Nephron progenitor cell (in vitro differentiated cells): Measurements from ENCODE around the gene ZNF169.

Source experiments
- DNase-seq: peaks from one replicate; pipeline ENCODE4 v3.0.0; 2021
- H3K27ac Mint-ChIP-seq: 2 replicates; pipeline ENCODE4 v1.8.0; 2021; ENCODE audit warnings: mild to moderate bottlenecking, moderate library complexity, mixed read lengths
- H3K27me3 Mint-ChIP-seq: 2 replicates; pipeline ENCODE4 v1.8.0; 2021; ENCODE audit warnings: mild to moderate bottlenecking, low read depth, mixed read lengths; ENCODE audit not compliant: poor library complexity
- H3K36me3 Mint-ChIP-seq: 2 replicates; pipeline ENCODE4 v1.8.0; 2021; ENCODE audit warnings: low read depth, mixed read lengths
- H3K4me1 Mint-ChIP-seq: 2 replicates; pipeline ENCODE4 v1.8.0; 2021; ENCODE audit warnings: mixed read lengths
- H3K4me3 Mint-ChIP-seq: 2 replicates; pipeline ENCODE4 v1.8.0; 2021; ENCODE audit warnings: mild to moderate bottlenecking, moderate library complexity, mixed read lengths
- H3K9me3 Mint-ChIP-seq: 2 replicates; pipeline ENCODE4 v1.8.0; 2021; ENCODE audit warnings: mild to moderate bottlenecking, moderate library complexity, mixed read lengths
- TF ChIP-seq, protein P1 (sequence below): fragments of 200-600 bp; sonication (generic); IDR thresholded peaks from 2 replicates; pipeline ENCODE4 v1.5.0; 2021; ENCODE audit warnings: antibody characterized with exemption

The ZNF169 gene

DNA sequence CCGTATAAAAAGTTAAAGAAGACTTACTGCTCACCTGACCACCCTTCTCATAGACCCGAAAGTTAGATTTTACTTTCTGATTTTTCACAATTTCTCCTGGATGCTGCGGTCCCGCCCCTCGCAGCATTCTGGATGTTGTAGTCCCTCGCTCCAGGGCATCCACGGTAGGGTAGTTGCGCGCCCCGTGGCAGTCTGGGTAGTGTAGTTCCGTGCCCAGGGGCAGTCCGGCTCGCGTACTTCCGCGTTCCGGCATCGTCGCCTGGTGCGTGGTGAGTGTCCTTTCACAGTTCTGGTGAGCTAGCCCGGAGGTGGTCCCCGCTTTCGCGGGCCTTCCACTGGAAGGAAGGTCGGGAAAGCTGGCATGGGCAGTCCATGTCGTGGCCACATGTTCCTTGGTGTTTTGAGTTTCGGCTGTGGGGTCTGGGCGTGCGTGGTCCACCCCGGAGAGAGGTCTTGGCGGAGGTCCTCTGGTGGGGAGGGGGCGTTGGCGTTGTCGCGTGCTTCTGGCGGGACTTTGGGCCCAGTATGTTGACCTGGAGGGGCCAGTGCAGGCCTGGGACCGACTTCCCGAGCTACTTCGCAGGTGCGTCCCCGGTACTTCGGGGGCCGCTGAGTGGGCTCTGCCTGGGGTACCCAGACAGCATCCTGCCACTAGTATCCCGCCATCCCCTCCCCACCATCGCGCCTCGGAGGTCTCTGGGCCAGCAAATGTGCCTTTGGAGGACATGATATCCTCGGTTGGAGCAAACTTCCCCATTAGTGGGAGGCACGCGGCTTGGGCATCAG, at the start of gene ZNF169:
Gene ZNF169, plus strand, starts transcription at position 222 of the 786 bp plus-strand sequence. CDS start 19,515 bp downstream, outside the sequence.
- peak within 1 kb of the TSS; percentile 100 for H3K4me3 Mint-ChIP-seq
- peak; percentile 86 for DNase-seq
- H3K9me3 Mint-ChIP-seq = peaks cover 9% of the 10 kb centered on the region
- peaks cover 37% of the 10 kb centered on the region for H3K36me3 Mint-ChIP-seq
- peaks cover 7% of the 10 kb centered on the region for H3K27me3 Mint-ChIP-seq
- peak within 1 kb of the TSS; percentile 93 for H3K27ac Mint-ChIP-seq
- peaks cover 14% of the 10 kb centered on the region for H3K4me1 Mint-ChIP-seq
- TF ChIP-seq, protein P1, sequence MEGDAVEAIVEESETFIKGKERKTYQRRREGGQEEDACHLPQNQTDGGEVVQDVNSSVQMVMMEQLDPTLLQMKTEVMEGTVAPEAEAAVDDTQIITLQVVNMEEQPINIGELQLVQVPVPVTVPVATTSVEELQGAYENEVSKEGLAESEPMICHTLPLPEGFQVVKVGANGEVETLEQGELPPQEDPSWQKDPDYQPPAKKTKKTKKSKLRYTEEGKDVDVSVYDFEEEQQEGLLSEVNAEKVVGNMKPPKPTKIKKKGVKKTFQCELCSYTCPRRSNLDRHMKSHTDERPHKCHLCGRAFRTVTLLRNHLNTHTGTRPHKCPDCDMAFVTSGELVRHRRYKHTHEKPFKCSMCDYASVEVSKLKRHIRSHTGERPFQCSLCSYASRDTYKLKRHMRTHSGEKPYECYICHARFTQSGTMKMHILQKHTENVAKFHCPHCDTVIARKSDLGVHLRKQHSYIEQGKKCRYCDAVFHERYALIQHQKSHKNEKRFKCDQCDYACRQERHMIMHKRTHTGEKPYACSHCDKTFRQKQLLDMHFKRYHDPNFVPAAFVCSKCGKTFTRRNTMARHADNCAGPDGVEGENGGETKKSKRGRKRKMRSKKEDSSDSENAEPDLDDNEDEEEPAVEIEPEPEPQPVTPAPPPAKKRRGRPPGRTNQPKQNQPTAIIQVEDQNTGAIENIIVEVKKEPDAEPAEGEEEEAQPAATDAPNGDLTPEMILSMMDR = no peak

DNA sequence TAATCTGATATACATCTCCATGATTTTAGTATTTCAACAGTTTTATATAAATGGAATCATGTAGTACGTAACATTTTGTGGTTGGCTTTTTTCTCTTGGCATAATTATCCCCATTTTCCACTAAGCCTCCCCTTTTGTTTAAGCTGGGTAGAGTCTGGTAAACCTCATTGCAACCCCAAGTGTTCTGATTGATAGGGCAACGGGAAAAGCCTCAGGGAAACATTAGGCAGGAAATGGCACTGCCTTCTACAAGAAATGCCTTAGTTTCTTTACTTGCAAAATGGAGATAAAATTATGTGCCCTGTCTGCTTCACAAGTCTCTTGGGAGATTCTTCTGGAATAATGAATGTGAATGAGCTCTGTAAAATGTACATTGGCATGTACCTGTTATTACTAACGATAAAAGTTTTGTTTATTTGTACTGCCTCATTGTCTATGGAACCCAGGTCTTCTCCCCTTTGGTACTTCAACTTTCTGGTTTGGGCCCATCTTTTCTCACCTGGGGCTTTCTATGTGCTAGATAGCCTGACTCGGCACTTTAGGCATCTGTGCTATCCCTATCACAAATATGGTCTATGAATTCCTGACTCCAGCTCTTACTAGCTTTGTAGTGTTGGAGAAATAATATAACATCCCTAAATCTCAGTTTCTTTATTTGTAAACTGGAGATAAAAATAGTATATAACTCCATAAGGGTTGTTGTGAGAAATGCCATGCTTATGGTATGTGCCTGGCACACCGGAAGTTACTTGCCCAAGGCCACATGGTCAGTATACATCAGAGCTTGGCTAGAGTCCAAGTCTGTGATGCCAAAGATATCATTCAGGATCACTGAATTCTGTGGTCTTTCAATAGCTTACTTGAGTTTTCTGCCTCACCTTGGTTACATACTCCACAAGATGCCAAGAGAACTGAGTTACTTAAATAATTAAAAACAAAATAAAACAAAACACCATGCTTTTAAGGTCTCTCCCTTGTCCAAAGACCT, 48.2 kb upstream of the ZNF169 start:
- TF ChIP-seq, protein P1 = no peak
- peaks cover 5% of the 10 kb centered on the region for H3K27me3 Mint-ChIP-seq
- no peak overlapping the region for H3K4me3 Mint-ChIP-seq
- no peak for DNase-seq
- H3K36me3 Mint-ChIP-seq = no peaks in the 10 kb centered on the region
- peaks cover 5% of the 10 kb centered on the region for H3K4me1 Mint-ChIP-seq
- H3K27ac Mint-ChIP-seq = no peak overlapping the region
- peaks cover 16% of the 10 kb centered on the region for H3K9me3 Mint-ChIP-seq

DNA sequence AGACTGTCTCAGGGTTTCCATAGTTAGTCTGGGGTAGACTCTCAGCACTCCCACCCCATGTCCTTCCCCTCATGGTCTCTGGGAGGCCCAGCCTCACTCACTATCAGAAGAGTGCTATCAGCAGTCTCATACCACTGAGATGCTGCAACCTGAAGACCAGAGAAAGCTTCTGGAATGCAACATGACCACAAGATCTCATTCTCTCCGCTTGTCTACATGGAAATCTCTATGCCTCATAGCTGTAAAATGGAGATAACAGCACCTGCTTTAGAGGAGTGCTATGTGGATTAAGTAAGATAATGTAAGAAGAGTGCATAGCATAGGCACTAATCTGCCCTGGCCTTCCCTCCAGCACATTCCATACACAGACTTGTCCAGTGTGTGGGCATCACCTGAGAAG, 47.0 kb upstream of the ZNF169 start:
- H3K27ac Mint-ChIP-seq = no peak overlapping the region
- H3K27me3 Mint-ChIP-seq = peaks cover 5% of the 10 kb centered on the region
- H3K9me3 Mint-ChIP-seq = peaks cover 27% of the 10 kb centered on the region
- TF ChIP-seq, protein P1 = no peak
- peaks cover 5% of the 10 kb centered on the region for H3K4me1 Mint-ChIP-seq
- H3K36me3 Mint-ChIP-seq = no peaks in the 10 kb centered on the region
- DNase-seq = no peak
- H3K4me3 Mint-ChIP-seq = no peak overlapping the region

DNA sequence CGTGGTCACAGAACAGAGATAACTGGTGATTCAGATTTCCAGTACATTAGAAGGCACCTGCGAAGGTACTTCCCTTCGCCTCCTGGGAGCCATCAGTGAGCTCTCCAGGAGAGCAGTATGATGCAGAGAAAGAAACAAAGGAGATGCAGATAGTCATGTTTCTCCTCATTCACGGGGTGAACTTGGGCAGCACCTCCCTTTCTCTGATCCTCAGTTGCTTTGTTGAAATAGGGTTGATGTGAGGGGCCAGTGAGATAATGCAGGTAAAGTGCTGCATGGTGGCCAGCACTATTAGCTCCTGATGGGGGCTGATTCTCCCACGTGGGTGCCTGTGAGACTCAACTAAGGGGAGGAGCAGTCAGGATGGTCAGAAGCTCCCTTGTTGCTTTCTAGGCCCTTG, 46.6 kb upstream of the ZNF169 start:
- TF ChIP-seq, protein P1 = no peak
- no peak overlapping the region for H3K4me3 Mint-ChIP-seq
- H3K4me1 Mint-ChIP-seq = peaks cover 5% of the 10 kb centered on the region
- no peak for DNase-seq
- peaks cover 5% of the 10 kb centered on the region for H3K27me3 Mint-ChIP-seq
- H3K27ac Mint-ChIP-seq = no peak overlapping the region
- no peaks in the 10 kb centered on the region for H3K36me3 Mint-ChIP-seq
- peaks cover 25% of the 10 kb centered on the region for H3K9me3 Mint-ChIP-seq

DNA sequence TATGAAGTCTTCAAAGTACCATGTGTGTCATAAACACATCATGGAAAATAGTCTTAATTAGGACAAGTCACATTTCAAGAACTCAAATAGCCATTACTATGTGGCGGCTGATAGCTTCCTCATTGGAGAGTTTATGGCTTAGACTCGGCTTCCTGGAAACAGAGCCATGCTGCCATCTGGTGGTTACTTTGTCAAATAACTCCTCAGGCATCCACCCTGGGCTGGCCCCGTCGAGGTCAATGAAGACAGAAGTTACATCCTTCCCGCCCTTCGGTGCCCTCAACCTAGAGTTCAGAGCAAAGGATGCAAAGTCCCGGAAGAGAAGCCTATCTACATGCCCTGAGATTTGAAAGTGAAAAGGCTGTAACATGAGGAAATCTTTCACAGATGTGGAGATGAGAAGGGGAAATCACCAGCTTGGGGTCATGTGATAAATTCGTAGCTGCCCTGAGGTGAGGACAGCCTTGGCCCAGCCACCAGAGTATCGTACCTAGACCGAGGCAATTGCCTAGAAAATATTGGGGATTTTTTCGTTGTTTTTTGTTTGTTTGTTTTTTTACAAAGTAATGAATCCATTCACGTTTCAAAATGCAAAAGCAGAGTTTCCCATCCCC, 45.5 kb upstream of the ZNF169 start:
- Mint-ChIP-seq H3K4me3 (no peak overlapping the region), H3K27ac (no peak overlapping the region), H3K9me3 (peaks cover 22% of the 10 kb centered on the region), H3K4me1 (peaks cover 5% of the 10 kb centered on the region), H3K27me3 (peaks cover 9% of the 10 kb centered on the region), H3K36me3 (no peaks in the 10 kb centered on the region)
- TF ChIP-seq, protein P1 = peak; percentile 87
- DNase-seq = peak; percentile 76
